ENCODE measurements around the gene TEAD1. TPM values are rescaled to one million over a fixed set of nuclear protein-coding genes. Genes with fewer than 3 reads are reported as not detected.

Gene TEAD1
- polyA plus RNA-seq, 2 of the 4 experiments (the other 2 are of a cell fraction), result 111 to 112 TPM

DNA sequence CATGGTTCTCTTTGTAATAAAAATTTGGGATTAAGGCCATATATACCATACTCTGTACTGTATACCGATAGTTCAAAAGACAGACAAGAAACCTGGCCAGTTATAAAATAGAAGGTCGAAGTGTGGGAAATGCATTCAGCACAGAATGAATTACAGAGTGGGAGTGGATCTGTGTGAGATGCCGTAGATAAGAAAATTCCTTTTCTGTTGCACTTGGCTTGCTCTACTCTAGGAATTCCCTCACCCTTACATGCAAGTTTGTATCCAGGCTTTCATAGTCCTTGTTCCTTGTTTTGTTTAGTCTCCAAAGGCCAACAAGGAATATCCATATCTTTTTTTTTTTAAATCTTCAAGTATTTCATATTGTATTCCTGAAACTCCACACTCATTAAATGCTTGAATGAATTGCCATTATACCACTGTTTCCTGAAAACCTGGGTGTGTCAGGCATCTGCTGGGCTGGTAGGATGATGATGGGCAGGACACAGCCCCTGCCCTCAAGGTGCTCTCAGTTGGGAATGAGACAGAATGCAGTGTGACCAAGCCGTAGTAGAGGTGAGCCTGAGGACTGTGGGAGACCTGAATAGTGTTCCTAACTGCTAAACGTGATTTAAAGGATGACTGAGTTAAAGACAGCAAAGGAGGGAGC is 53.5 kb downstream of the TEAD1 start:
- TF ChIP-seq CBX8 (IDR thresholded peaks at IDR 0.05) (no peak), GATA3 (IDR thresholded peaks at IDR 0.05; ENCODE audit: borderline replicate concordance) (peak; percentile 50; the same call in 1 of the 2 replicates)
- Histone ChIP-seq H3K4me3 (no peak overlapping the region), H3K4me1 (peaks cover 96% of the 10 kb centered on the region), H3K27ac (peak overlapping the region; percentile 7 to 73; a peak in 4 of 6 replicates), H3K4me2 (peak overlapping the region; percentile 94), H3K9me3 (no peaks in the 10 kb centered on the region)
- ChIA-PET POLR2A (no interaction called here), CTCF (interaction anchor here (1.1 to 1.2 kb wide), 3 partner anchors 9 to 397 kb away, joined by 3 to 5 read pairs (median 3); no protein-coding TSS in a partner anchor)
- DNase-seq (ENCODE audit: low read depth in 1 of 2, low spot score in 1 of 2), result no peak
- FAIRE-seq, result no peak
- WGBS (ENCODE audit: missing lambda C conversion rate), result 58% methylated on average over 5 of the region's 5 CpGs
- no peak for ATAC-seq

DNA sequence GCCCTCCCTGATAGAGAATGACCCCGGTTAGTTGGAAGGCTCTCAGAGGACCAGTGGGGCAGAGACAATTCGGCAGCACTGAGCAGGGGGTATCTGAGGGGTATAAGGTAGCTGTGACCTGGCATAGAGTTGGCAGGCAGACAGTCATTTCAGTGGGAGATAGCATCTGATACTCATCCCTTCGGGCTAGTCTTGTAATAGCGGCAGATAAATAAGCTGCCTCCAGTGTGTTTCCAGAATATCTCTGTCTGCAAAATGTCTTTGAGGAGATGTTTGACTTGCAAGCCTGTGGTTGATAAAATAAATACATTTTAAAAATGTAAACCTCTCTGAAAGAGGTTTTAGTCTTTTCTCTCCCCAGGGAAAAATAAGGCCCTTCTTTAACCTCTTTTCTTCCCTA is 54.2 kb downstream of the TEAD1 start:
- WGBS (ENCODE audit: missing lambda C conversion rate), result 56% methylated on average over 4 of the region's 4 CpGs
- peak overlapping the region; percentile 94; the same call in 2 of the 3 replicates for H3K4me2 ChIP-seq
- no peak for TF ChIP-seq CHD4 (IDR thresholded peaks at IDR 0.05; ENCODE audit: borderline replicate concordance)
- FAIRE-seq (no peak), DNase-seq (ENCODE audit: low read depth in 1 of 2, low spot score in 1 of 2) (no peak), ATAC-seq (no peak)
- POLR2A ChIA-PET, result no interaction called here
- H3K27ac ChIP-seq, result peak overlapping the region in 1 of 2 experiments; percentile 73; a peak in 3 of 6 replicates
- H3K4me3 ChIP-seq, result no peak overlapping the region
- peaks cover 96% of the 10 kb centered on the region for H3K4me1 ChIP-seq
- H3K9me3 ChIP-seq, result no peaks in the 10 kb centered on the region
- CTCF ChIA-PET, result interaction anchor here (1.1 to 1.2 kb wide), 2 partner anchors 24 to 398 kb away, joined by 3 read pairs; no protein-coding TSS in a partner anchor

GRCh38 chr11:12729941-12730340 is 55.7 kb downstream of the TEAD1 start:
- DNase-seq (ENCODE audit: low read depth in 1 of 2, low spot score in 1 of 2), result no peak
- ChIA-PET POLR2A (no interaction called here), CTCF (no interaction called here)
- no peak overlapping the region for H3K4me3 ChIP-seq
- FAIRE-seq, result no peak
- no peak overlapping the region for H3K27ac ChIP-seq
- 89% methylated on average over 5 of the region's 5 CpGs for WGBS (ENCODE audit: missing lambda C conversion rate)
- peaks cover 96% of the 10 kb centered on the region for H3K4me1 ChIP-seq
- H3K9me3 ChIP-seq, result no peaks in the 10 kb centered on the region
- ATAC-seq, result no peak
- TF ChIP-seq MAX (IDR thresholded peaks at IDR 0.05) (no peak), CBX8 (IDR thresholded peaks at IDR 0.05) (no peak), RAD21 (conservative IDR thresholded peaks at IDR 0.05 in 1 of 2, IDR thresholded peaks at IDR 0.05 in 1 of 2) (no peak), ZFP36 (IDR thresholded peaks at IDR 0.05; ENCODE audit: borderline replicate concordance, partially characterized antibody) (no peak), FOXS1 (CRISPR knock-in tag; IDR thresholded peaks at IDR 0.05) (no peak), RFX5 (IDR thresholded peaks at IDR 0.05) (no peak), MYC (IDR thresholded peaks at IDR 0.05; ENCODE audit: borderline replicate concordance, low read length) (no peak), ELK1 (IDR thresholded peaks at IDR 0.05; ENCODE audit: low read depth, low read length) (no peak), SREBF2 (IDR thresholded peaks at IDR 0.05) (no peak), NPAS2 (CRISPR knock-in tag; IDR thresholded peaks at IDR 0.05; ENCODE audit: borderline replicate concordance) (no peak)
- H3K4me2 ChIP-seq, result no peak overlapping the region

- FAIRE-seq (no peak), DNase-seq (ENCODE audit: low read depth in 1 of 2, low spot score in 1 of 2) (no peak), ATAC-seq (peak in 1 of 2 experiments; percentile 17; a peak in 1 of 6 replicates)
- peak overlapping the region in 1 of 2 experiments; percentile 74; a peak in 4 of 6 replicates for H3K27ac ChIP-seq
- CTCF ChIA-PET, result interaction anchor here (0.8 to 1.6 kb wide), 5 partner anchors 11 to 401 kb away, joined by 3 read pairs; no protein-coding TSS in a partner anchor
- 87% methylated on average over 3 of the region's 3 CpGs for WGBS (ENCODE audit: missing lambda C conversion rate)
- no peak overlapping the region for H3K4me3 ChIP-seq
- H3K4me2 ChIP-seq, result peak overlapping the region; percentile 17; the same call in 2 of the 3 replicates
- H3K4me1 ChIP-seq, result peaks cover 86% of the 10 kb centered on the region
- POLR2A ChIA-PET, result interaction anchor here (0.9 kb wide), 1 partner anchor 355 kb away, joined by 3 read pairs; the partner anchor contains the start of gene PARVA
- H3K9me3 ChIP-seq, result no peaks in the 10 kb centered on the region
- TF ChIP-seq FOSL2 (IDR thresholded peaks at IDR 0.05), result no peak
- no peak for TF ChIP-seq FOSL2 (CRISPR knock-in tag; IDR thresholded peaks at IDR 0.05)
- TF ChIP-seq E2F6 (IDR thresholded peaks at IDR 0.05; ENCODE audit: borderline replicate concordance, low read depth), result no peak
- TF ChIP-seq BHLHE40 (IDR thresholded peaks at IDR 0.05; ENCODE audit: low read depth, low read length), result no peak
- TF ChIP-seq ZSCAN20 (CRISPR knock-in tag; IDR thresholded peaks at IDR 0.05), result no peak
- no peak for TF ChIP-seq CEBPB (IDR thresholded peaks at IDR 0.05)
- TF ChIP-seq GATA3 (IDR thresholded peaks at IDR 0.05; ENCODE audit: borderline replicate concordance), result no peak
- TF ChIP-seq, protein P1, sequence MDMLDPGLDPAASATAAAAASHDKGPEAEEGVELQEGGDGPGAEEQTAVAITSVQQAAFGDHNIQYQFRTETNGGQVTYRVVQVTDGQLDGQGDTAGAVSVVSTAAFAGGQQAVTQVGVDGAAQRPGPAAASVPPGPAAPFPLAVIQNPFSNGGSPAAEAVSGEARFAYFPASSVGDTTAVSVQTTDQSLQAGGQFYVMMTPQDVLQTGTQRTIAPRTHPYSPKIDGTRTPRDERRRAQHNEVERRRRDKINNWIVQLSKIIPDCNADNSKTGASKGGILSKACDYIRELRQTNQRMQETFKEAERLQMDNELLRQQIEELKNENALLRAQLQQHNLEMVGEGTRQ (IDR thresholded peaks at IDR 0.05), result no peak
- TF ChIP-seq SREBF2 (IDR thresholded peaks at IDR 0.05), result no peak
- no peak for TF ChIP-seq FOXS1 (CRISPR knock-in tag; IDR thresholded peaks at IDR 0.05)
- no peak for TF ChIP-seq EP300 (IDR thresholded peaks at IDR 0.05)
- TF ChIP-seq RFX5 (IDR thresholded peaks at IDR 0.05), result no peak
- no peak for TF ChIP-seq RCOR1 (IDR thresholded peaks at IDR 0.05; ENCODE audit: low read depth, low read length)
- TF ChIP-seq, protein P2, sequence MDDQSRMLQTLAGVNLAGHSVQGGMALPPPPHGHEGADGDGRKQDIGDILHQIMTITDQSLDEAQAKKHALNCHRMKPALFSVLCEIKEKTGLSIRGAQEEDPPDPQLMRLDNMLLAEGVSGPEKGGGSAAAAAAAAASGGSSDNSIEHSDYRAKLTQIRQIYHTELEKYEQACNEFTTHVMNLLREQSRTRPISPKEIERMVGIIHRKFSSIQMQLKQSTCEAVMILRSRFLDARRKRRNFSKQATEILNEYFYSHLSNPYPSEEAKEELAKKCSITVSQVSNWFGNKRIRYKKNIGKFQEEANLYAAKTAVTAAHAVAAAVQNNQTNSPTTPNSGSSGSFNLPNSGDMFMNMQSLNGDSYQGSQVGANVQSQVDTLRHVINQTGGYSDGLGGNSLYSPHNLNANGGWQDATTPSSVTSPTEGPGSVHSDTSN (IDR thresholded peaks at IDR 0.05), result no peak
- no peak for TF ChIP-seq ESRRA (IDR thresholded peaks at IDR 0.05; ENCODE audit: borderline replicate concordance, low read length)
- no peak for TF ChIP-seq KDM5A (IDR thresholded peaks at IDR 0.05)
- TF ChIP-seq NFE2L2 (conservative IDR thresholded peaks at IDR 0.05; ENCODE audit: low read length), result no peak
Observed at GRCh38 chr11:12731841-12732336, 57.7 kb downstream of the TEAD1 start.

Data from A549 (cell line).